Measurements from ENCODE around the gene TCF12. TPM values are rescaled to one million over a fixed set of nuclear protein-coding genes. Genes with fewer than 3 reads are reported as not detected.

The TCF12 gene
- total RNA-seq, 1 donor from 2014 or later = 138 TPM

DNA sequence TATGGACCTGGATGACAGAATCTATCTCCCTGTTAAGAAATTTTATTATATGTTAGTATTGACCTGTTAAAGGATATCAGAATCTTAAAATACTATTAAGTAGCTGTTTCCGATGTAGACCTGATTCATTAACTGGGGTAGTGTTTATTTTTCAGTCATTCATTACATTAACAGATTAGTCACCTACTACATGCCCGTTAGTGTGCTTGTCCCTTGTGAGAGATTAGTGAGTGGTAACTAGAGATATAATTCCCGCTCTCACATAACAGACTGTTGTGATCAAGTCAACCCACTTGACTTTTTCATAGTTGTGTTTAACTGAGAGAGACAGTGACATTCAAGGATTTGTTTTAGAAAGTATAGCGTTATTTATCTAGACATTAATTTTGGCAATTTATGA lies 166.8 kb downstream of the TCF12 start:
- DNase-seq (ENCODE audit: extremely low spot score in 2 of 2) = no peak
- Histone ChIP-seq H3K4me3 (no peak overlapping the region), H3K27me3 (no peaks in the 10 kb centered on the region), H3K9me3 (no peaks in the 10 kb centered on the region), H3K27ac (no peak overlapping the region), H3K4me1 (peaks cover 21% of the 10 kb centered on the region), H3K36me3 (no peaks in the 10 kb centered on the region)
- intact Hi-C loops (cut with DNase I) = no loop called here
- no peak for TF ChIP-seq POLR2A (IDR thresholded peaks at IDR 0.05)
- TF ChIP-seq POLR2AphosphoS5 (IDR thresholded peaks at IDR 0.05; ENCODE audit: insufficient read depth in 1 of 2, low read depth in 1 of 2) = no peak
- TF ChIP-seq, protein P1, sequence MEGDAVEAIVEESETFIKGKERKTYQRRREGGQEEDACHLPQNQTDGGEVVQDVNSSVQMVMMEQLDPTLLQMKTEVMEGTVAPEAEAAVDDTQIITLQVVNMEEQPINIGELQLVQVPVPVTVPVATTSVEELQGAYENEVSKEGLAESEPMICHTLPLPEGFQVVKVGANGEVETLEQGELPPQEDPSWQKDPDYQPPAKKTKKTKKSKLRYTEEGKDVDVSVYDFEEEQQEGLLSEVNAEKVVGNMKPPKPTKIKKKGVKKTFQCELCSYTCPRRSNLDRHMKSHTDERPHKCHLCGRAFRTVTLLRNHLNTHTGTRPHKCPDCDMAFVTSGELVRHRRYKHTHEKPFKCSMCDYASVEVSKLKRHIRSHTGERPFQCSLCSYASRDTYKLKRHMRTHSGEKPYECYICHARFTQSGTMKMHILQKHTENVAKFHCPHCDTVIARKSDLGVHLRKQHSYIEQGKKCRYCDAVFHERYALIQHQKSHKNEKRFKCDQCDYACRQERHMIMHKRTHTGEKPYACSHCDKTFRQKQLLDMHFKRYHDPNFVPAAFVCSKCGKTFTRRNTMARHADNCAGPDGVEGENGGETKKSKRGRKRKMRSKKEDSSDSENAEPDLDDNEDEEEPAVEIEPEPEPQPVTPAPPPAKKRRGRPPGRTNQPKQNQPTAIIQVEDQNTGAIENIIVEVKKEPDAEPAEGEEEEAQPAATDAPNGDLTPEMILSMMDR (IDR thresholded peaks at IDR 0.05) = no peak

DNA sequence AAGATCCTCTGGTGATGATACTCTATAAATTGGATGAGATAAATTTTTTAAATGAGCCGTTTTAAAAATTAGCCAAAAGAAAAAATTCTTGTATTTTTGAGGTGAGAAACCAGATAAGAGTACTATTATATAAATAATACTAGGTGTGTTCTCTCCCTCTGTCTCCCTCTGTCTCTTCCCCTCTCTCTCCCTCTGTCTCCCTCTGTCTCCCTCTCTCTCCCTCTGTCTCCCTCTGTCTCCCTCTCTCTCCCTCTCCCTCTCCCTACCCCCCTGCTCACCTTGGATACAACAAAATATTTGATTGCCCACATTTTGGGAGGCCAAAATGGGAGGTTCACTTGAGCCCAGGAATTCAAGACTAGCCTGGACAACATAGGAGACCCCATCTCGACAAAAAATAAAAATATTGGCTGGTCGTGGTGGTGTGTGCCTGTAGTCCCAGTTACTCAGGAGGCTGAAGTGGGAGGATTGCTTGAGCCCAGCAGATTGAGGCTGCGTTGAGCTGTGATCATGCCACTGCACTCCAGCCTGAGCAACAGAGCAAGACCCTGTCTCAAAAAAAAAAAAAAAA lies 168.5 kb downstream of the TCF12 start:
- no peaks in the 10 kb centered on the region for H3K27me3 ChIP-seq
- no peak for TF ChIP-seq POLR2AphosphoS5 (IDR thresholded peaks at IDR 0.05; ENCODE audit: insufficient read depth in 1 of 2, low read depth in 1 of 2)
- no peak for TF ChIP-seq POLR2A (IDR thresholded peaks at IDR 0.05)
- TF ChIP-seq, protein P1 (IDR thresholded peaks at IDR 0.05) = no peak
- peaks cover 15% of the 10 kb centered on the region for H3K4me1 ChIP-seq
- no peak overlapping the region for H3K4me3 ChIP-seq
- H3K36me3 ChIP-seq = no peaks in the 10 kb centered on the region
- intact Hi-C loops (cut with DNase I) = no loop called here
- no peak overlapping the region for H3K27ac ChIP-seq
- no peak for DNase-seq (ENCODE audit: extremely low spot score in 2 of 2)
- no peaks in the 10 kb centered on the region for H3K9me3 ChIP-seq

DNA sequence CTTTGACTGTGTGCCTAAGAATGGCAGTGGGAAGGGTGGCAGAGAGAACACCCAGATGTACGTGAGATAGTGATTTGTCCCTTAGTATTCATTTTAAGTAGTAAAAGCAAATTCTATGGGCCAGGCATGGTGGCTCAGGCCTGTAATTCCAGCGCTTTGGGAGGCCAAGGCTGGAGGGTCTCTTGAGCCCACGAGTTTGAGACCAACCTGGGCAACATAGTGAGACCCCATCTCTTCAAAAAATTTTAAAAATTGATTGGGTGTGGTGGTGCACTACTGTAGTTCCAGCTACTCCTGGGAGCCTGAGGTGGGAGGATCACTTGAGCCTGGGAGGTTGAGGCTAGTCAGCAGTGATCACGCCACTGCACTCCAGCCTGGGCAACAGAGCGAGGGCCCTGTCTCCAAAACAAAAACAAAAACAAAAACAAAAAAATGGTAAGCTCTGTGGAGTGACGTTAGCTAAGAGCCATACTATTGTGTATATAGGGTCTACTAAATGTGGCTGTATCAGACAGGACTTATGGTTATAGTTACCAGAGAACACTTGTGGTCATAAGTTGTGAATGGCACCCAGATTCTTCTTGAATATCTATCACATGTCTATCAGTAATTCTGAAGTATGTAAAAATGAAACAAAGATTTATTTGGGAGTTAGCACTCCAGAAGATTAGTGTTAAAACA lies 171.5 kb downstream of the TCF12 start:
- no peak overlapping the region for H3K4me3 ChIP-seq
- H3K9me3 ChIP-seq = no peaks in the 10 kb centered on the region
- DNase-seq (ENCODE audit: extremely low spot score in 2 of 2) = no peak
- H3K27ac ChIP-seq = no peak overlapping the region
- H3K36me3 ChIP-seq = no peaks in the 10 kb centered on the region
- H3K27me3 ChIP-seq = no peaks in the 10 kb centered on the region
- intact Hi-C loops (cut with DNase I) = no loop called here
- TF ChIP-seq POLR2AphosphoS5 (IDR thresholded peaks at IDR 0.05; ENCODE audit: insufficient read depth in 1 of 2, low read depth in 1 of 2) (no peak), POLR2A (IDR thresholded peaks at IDR 0.05) (no peak)
- TF ChIP-seq, protein P1 (IDR thresholded peaks at IDR 0.05) = no peak
- peaks cover 10% of the 10 kb centered on the region for H3K4me1 ChIP-seq

DNA sequence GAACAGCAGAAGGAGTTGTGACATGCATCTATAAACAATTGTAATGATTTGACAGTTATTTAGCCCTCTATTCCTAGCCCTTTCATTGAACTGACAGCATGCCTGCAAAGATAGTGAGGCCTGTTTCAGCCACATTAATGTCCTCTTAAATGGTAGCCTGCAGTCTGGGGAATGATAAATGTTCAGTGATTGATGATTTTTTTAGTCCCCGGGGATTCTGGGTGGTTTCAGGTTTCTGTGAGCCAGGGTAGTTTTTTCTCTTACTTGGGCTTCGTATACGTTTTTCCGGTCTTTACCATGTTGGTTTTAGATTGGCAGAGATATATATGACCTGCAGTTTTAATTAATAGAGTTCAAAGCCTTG lies 172.0 kb downstream of the TCF12 start:
- TF ChIP-seq POLR2AphosphoS5 (IDR thresholded peaks at IDR 0.05; ENCODE audit: insufficient read depth in 1 of 2, low read depth in 1 of 2) (no peak), POLR2A (IDR thresholded peaks at IDR 0.05) (no peak)
- TF ChIP-seq, protein P1 (IDR thresholded peaks at IDR 0.05) = no peak
- intact Hi-C loops (cut with DNase I) = no loop called here
- no peak overlapping the region for H3K27ac ChIP-seq
- DNase-seq (ENCODE audit: extremely low spot score in 2 of 2) = no peak
- H3K36me3 ChIP-seq = no peaks in the 10 kb centered on the region
- no peaks in the 10 kb centered on the region for H3K27me3 ChIP-seq
- no peak overlapping the region for H3K4me3 ChIP-seq
- H3K4me1 ChIP-seq = peaks cover 10% of the 10 kb centered on the region
- H3K9me3 ChIP-seq = no peaks in the 10 kb centered on the region

DNA sequence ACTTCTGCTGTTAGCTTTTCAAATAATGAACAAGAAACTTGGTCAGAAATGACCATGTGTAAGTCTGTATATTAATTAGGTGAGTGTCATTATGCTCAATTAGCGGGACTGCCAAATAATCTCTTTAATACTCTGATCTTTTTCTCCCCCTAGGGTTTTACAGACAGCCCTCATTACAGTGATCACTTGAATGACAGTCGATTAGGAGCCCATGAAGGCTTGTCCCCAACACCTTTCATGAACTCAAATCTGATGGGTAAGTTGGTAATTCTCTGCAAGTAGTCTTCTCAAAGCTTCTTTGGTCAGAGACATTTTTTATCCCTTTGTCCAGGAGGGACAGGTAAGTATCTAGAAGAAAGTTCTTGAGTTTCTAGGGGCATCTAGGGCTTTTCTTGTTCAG lies 173.2 kb downstream of the TCF12 start:
- Histone ChIP-seq H3K4me3 (no peak overlapping the region), H3K36me3 (no peaks in the 10 kb centered on the region), H3K9me3 (no peaks in the 10 kb centered on the region), H3K4me1 (peaks cover 10% of the 10 kb centered on the region), H3K27me3 (no peaks in the 10 kb centered on the region), H3K27ac (no peak overlapping the region)
- DNase-seq (ENCODE audit: extremely low spot score in 2 of 2) = no peak
- intact Hi-C loops (cut with DNase I) = no loop called here
- no peak for TF ChIP-seq POLR2AphosphoS5 (IDR thresholded peaks at IDR 0.05; ENCODE audit: insufficient read depth in 1 of 2, low read depth in 1 of 2)
- TF ChIP-seq POLR2A (IDR thresholded peaks at IDR 0.05) = no peak
- TF ChIP-seq, protein P1 (IDR thresholded peaks at IDR 0.05) = no peak
